Body of pancreas (tissue), 4 donors: ENCODE data around the gene INTS15.

ENCODE experiments used
- CTCF ChIP-seq, 7 experiments: fragments of 450-650 bp in 4 of 7; fragments of 200-600 bp in 3 of 7; sonication (generic) in 3 of 7; IDR thresholded peaks; one replicate each; pipeline ENCODE4 v1.5.1; 2016 to 2019; ENCODE audit warnings: antibody characterized with exemption in 7 of 7
- POLR2A ChIP-seq, 3 donors: fragments of 450-650 bp; IDR thresholded peaks; one replicate each; pipeline ENCODE4 v1.6.1; 2016; ENCODE audit warnings: antibody characterized with exemption in 3 of 3, mild to moderate bottlenecking in 2 of 3

- TF ChIP-seq POLR2A (IDR thresholded peaks at IDR 0.05) (no peak), CTCF (IDR thresholded peaks at IDR 0.05) (no peak)
Observed at GRCh38 chr7:6656413-6656812, 66.6 kb downstream of the INTS15 start.
